SK-N-MC (cell line): ENCODE data around the gene RASSF8.

Experiments
- EZH2 ChIP-seq: fragments of 200-600 bp; sonication (generic); IDR thresholded peaks from one replicate; pipeline ENCODE4 v1.6.1; 2017; ENCODE audit warnings: antibody characterized with exemption
- FOXP2 ChIP-seq: optimal IDR thresholded peaks from 2 replicates; pipeline ENCODE3; 2011; ENCODE audit warnings: mild to moderate bottlenecking, moderate library complexity; ENCODE audit not compliant: insufficient read depth; ENCODE audit errors: extremely low read length, control extremely low read depth
- POLR2AphosphoS5 ChIP-seq: IDR thresholded peaks from 2 replicates; pipeline ENCODE4 v1.6.1; 2012; ENCODE audit warnings: mild to moderate bottlenecking, low read depth, low read length, borderline replicate concordance

DNA sequence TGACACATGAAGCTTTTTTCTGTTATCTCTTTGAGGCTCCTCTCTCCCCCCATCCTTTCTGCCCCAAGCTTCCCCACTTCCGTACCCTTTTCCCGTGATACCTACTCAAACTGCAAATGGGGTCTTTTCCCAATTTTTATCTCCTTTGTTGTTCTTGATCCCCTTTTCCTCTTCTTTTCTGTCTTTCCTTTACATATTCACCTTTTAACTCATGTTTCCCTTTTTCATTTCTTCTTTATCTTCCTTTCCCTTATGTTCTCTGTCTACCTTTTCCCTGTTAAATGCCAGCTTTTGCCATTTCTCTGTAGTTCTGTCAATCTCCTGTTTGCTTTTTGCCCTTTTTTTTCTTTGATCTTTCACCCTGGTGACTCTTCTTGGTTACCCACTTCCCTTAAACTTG, 168.9 kb downstream of the RASSF8 start:
- TF ChIP-seq EZH2, result no peak
- TF ChIP-seq POLR2AphosphoS5, result no peak
- no peak for TF ChIP-seq FOXP2
